Astrocyte (in vitro differentiated cells and primary cell): ENCODE data around the gene LRRC18. TPM values are rescaled to one million over a fixed set of nuclear protein-coding genes. Genes with fewer than 3 reads are reported as not detected.

Source experiments
- DNase-seq: peaks from one replicate; pipeline ENCODE4 v3.0.0-alpha.2; 2010; ENCODE audit warnings: low read depth
- FAIRE-seq: peaks from 2 replicates; lab custom pipeline; 2011; peaks lifted over from hg19 to GRCh38; lab: Jason Lieb, UNC
- H2AFZ ChIP-seq: 2 replicates; pipeline ENCODE4 v1.6.0; 2012; ENCODE audit warnings: low read depth, low read length, inconsistent platforms
- H3K27ac ChIP-seq: 2 replicates; pipeline ENCODE4 v1.5.1; 2011; ENCODE audit warnings: low read depth, low read length, inconsistent platforms
- H3K27me3 ChIP-seq: 2 replicates; pipeline ENCODE4 v1.6.0; 2011; ENCODE audit warnings: low read length, inconsistent platforms; ENCODE audit not compliant: insufficient read depth
- H3K36me3 ChIP-seq: 2 replicates; pipeline ENCODE4 v1.5.1; 2011; ENCODE audit warnings: low read length, inconsistent platforms; ENCODE audit not compliant: insufficient read depth
- H3K4me1 ChIP-seq: 2 replicates; pipeline ENCODE4 v1.5.1; 2011; ENCODE audit warnings: low read length, inconsistent platforms; ENCODE audit not compliant: insufficient read depth
- H3K4me2 ChIP-seq: 2 replicates; pipeline ENCODE4 v1.6.0; 2012; ENCODE audit warnings: low read length, inconsistent platforms
- H3K4me3 ChIP-seq: 2 replicates; pipeline ENCODE4 v1.5.1; 2011; ENCODE audit warnings: low read depth, mild to moderate bottlenecking, low read length, inconsistent platforms; ENCODE audit not compliant: insufficient read depth
- H3K79me2 ChIP-seq: 2 replicates; pipeline ENCODE4 v1.6.0; 2012; ENCODE audit warnings: mild to moderate bottlenecking, low read length, inconsistent platforms; ENCODE audit not compliant: insufficient read depth
- H3K9ac ChIP-seq: 2 replicates; pipeline ENCODE4 v1.6.0; 2012; ENCODE audit warnings: mild to moderate bottlenecking, low read length, inconsistent platforms
- H3K9me3 ChIP-seq: 2 replicates; pipeline ENCODE4 v1.5.1; 2012; ENCODE audit warnings: low read depth, mild to moderate bottlenecking, low read length, inconsistent platforms; ENCODE audit not compliant: insufficient read depth
- H4K20me1 ChIP-seq: 2 replicates; pipeline ENCODE4 v1.6.0; 2012; ENCODE audit warnings: low read length, inconsistent platforms; ENCODE audit not compliant: insufficient read depth
- H3K27ac Mint-ChIP-seq: one replicate; pipeline ENCODE4 v1.8.0; 2021; ENCODE audit warnings: mild to moderate bottlenecking, mixed read lengths; ENCODE audit not compliant: unreplicated experiment
- H3K27me3 Mint-ChIP-seq: one replicate; pipeline ENCODE4 v1.8.0; 2021; ENCODE audit warnings: low read depth, mixed read lengths; ENCODE audit not compliant: unreplicated experiment
- H3K36me3 Mint-ChIP-seq: one replicate; pipeline ENCODE4 v1.8.0; 2021; ENCODE audit warnings: low read depth, mixed read lengths; ENCODE audit not compliant: unreplicated experiment
- H3K4me1 Mint-ChIP-seq: one replicate; pipeline ENCODE4 v1.8.0; 2021; ENCODE audit warnings: low read depth, mixed read lengths; ENCODE audit not compliant: unreplicated experiment
- H3K4me3 Mint-ChIP-seq: one replicate; pipeline ENCODE4 v1.8.0; 2021; ENCODE audit warnings: mild to moderate bottlenecking, moderate library complexity, mixed read lengths; ENCODE audit not compliant: unreplicated experiment
- H3K9me3 Mint-ChIP-seq: one replicate; pipeline ENCODE4 v1.8.0; 2021; ENCODE audit warnings: mild to moderate bottlenecking, mixed read lengths; ENCODE audit not compliant: unreplicated experiment
- CTCF ChIP-seq: IDR thresholded peaks from 2 replicates; pipeline ENCODE4 v1.5.1; 2011; ENCODE audit warnings: low read depth, mild to moderate bottlenecking, inconsistent platforms, low read length, moderate library complexity; ENCODE audit not compliant: insufficient read depth
- EZH2 ChIP-seq: IDR thresholded peaks from 2 replicates; pipeline ENCODE4 v1.6.1; 2012; ENCODE audit warnings: mild to moderate bottlenecking, low read length, inconsistent platforms; ENCODE audit not compliant: insufficient read depth
- total RNA-seq: library from RNA; stranded (reverse); gene quantifications from 2 replicates; pipeline ENCODE4 v1.2.1, GENCODE V29; 2021

LRRC18 gene
- total RNA-seq, 1 donor from 2014 or later: not detected

GRCh38 chr10:48890888-48891850 lies 48.5 kb downstream of the LRRC18 start:
- DNase-seq (no peak), FAIRE-seq (no peak)
- Mint-ChIP-seq H3K27ac (no peak overlapping the region), H3K36me3 (no peaks in the 10 kb centered on the region), H3K4me1 (peaks cover 4% of the 10 kb centered on the region), H3K9me3 (no peaks in the 10 kb centered on the region), H3K4me3 (no peak overlapping the region), H3K27me3 (peaks cover 32% of the 10 kb centered on the region)
- TF ChIP-seq CTCF: no peak
- no peak for TF ChIP-seq EZH2
- H3K4me3 ChIP-seq: no peak overlapping the region
- H3K79me2 ChIP-seq: no peaks in the 10 kb centered on the region
- H2AFZ ChIP-seq: no peak overlapping the region
- H3K27me3 ChIP-seq: no peaks in the 10 kb centered on the region
- H3K4me1 ChIP-seq: no peaks in the 10 kb centered on the region
- no peak overlapping the region for H3K9ac ChIP-seq
- H3K4me2 ChIP-seq: no peak overlapping the region
- no peaks in the 10 kb centered on the region for H3K36me3 ChIP-seq
- no peaks in the 10 kb centered on the region for H4K20me1 ChIP-seq
- no peaks in the 10 kb centered on the region for H3K9me3 ChIP-seq
- no peak overlapping the region for H3K27ac ChIP-seq

- no peak overlapping the region for H3K4me2 ChIP-seq
- H2AFZ ChIP-seq: no peak overlapping the region
- Mint-ChIP-seq H3K27ac (no peak overlapping the region), H3K9me3 (no peaks in the 10 kb centered on the region), H3K4me1 (peaks cover 4% of the 10 kb centered on the region), H3K4me3 (no peak overlapping the region), H3K36me3 (no peaks in the 10 kb centered on the region), H3K27me3 (peaks cover 25% of the 10 kb centered on the region)
- H3K4me3 ChIP-seq: no peak overlapping the region
- no peak overlapping the region for H3K27ac ChIP-seq
- H3K4me1 ChIP-seq: no peaks in the 10 kb centered on the region
- no peak for DNase-seq
- no peaks in the 10 kb centered on the region for H3K79me2 ChIP-seq
- no peaks in the 10 kb centered on the region for H4K20me1 ChIP-seq
- H3K9me3 ChIP-seq: no peaks in the 10 kb centered on the region
- H3K36me3 ChIP-seq: no peaks in the 10 kb centered on the region
- no peak for FAIRE-seq
- H3K27me3 ChIP-seq: no peaks in the 10 kb centered on the region
- H3K9ac ChIP-seq: no peak overlapping the region
- TF ChIP-seq EZH2 (no peak), CTCF (no peak)
Measured at GRCh38 chr10:48887982-48888381, 51.7 kb downstream of the LRRC18 start.

GRCh38 chr10:48885376-48885775 lies 54.3 kb downstream of the LRRC18 start:
- Histone ChIP-seq H3K27me3 (no peaks in the 10 kb centered on the region), H3K4me2 (no peak overlapping the region), H3K79me2 (no peaks in the 10 kb centered on the region), H3K36me3 (no peaks in the 10 kb centered on the region), H3K27ac (no peak overlapping the region), H4K20me1 (no peaks in the 10 kb centered on the region), H3K4me1 (no peaks in the 10 kb centered on the region), H2AFZ (no peak overlapping the region), H3K9ac (no peak overlapping the region), H3K4me3 (no peak overlapping the region), H3K9me3 (no peaks in the 10 kb centered on the region)
- H3K9me3 Mint-ChIP-seq: no peaks in the 10 kb centered on the region
- H3K4me3 Mint-ChIP-seq: no peak overlapping the region
- H3K27ac Mint-ChIP-seq: no peak overlapping the region
- no peaks in the 10 kb centered on the region for H3K4me1 Mint-ChIP-seq
- TF ChIP-seq CTCF (no peak), EZH2 (no peak)
- H3K36me3 Mint-ChIP-seq: no peaks in the 10 kb centered on the region
- no peak for FAIRE-seq
- DNase-seq: no peak
- H3K27me3 Mint-ChIP-seq: peaks cover 27% of the 10 kb centered on the region
